GM23248 (cell line): Measurements from ENCODE around the gene ADGB.
"Not testable (repeated sequence)": the region's sequence is repeated elsewhere in the genome, so short reads cannot be mapped to it uniquely, and the experiment has no call there.

Experiments used
- EZH2 ChIP-seq: fragments of 200-600 bp; sonication (generic); IDR thresholded peaks from 2 replicates; pipeline ENCODE4 v1.6.1; 2018; ENCODE audit warnings: antibody characterized with exemption, mild to moderate bottlenecking; ENCODE audit not compliant: insufficient read depth, poor library complexity, severe bottlenecking
- EZH2phosphoT487 ChIP-seq: fragments of 200-600 bp; sonication (generic); IDR thresholded peaks from 2 replicates; pipeline ENCODE4 v1.6.1; 2018; ENCODE audit warnings: antibody characterized with exemption, moderate library complexity, mild to moderate bottlenecking, low read depth; ENCODE audit not compliant: insufficient read depth

- not testable (repeated sequence) for TF ChIP-seq EZH2, EZH2phosphoT487
These were observed 255.9 kb downstream of the ADGB start for GRCh38 chr6:146854521-146855255.
